GM12878 (cell line): ENCODE measurements around the gene TRANK1.

Source experiments
- JUNB ChIP-seq: IDR thresholded peaks from 2 replicates; pipeline ENCODE4 v1.6.1; 2016; ENCODE audit warnings: antibody characterized with exemption, mild to moderate bottlenecking
- MYC ChIP-seq: IDR thresholded peaks from 2 replicates; pipeline ENCODE4 v1.6.1; 2011; ENCODE audit warnings: mild to moderate bottlenecking, low read length, moderate library complexity, inconsistent platforms; ENCODE audit not compliant: insufficient read depth, insufficient replicate concordance, insufficient read length, severe bottlenecking
- PAX5 ChIP-seq: IDR thresholded peaks from 2 replicates; pipeline ENCODE4 v1.6.1; 2011; ENCODE audit warnings: low read depth, low read length, borderline replicate concordance
- POLR2A ChIP-seq: IDR thresholded peaks from 2 replicates; pipeline ENCODE4 v1.6.1; 2011; ENCODE audit warnings: low read depth, mild to moderate bottlenecking, low read length
- POLR2AphosphoS5 ChIP-seq: IDR thresholded peaks from 2 replicates; pipeline ENCODE4 v1.6.1; 2011; ENCODE audit warnings: mild to moderate bottlenecking, low read length, inconsistent platforms
- TCF7 ChIP-seq: IDR thresholded peaks from 2 replicates; pipeline ENCODE4 v1.6.1; 2014; ENCODE audit warnings: antibody characterized with exemption, borderline replicate concordance
- TF ChIP-seq, protein P1 (sequence below): IDR thresholded peaks from 2 replicates; pipeline ENCODE4 v1.6.1; 2011; ENCODE audit warnings: borderline replicate concordance, low read depth, mild to moderate bottlenecking, moderate library complexity, low read length; ENCODE audit not compliant: insufficient read depth, poor library complexity, severe bottlenecking
- TF ChIP-seq, protein P2 (sequence below), 3 experiments: IDR thresholded peaks in 2 of 3; conservative IDR thresholded peaks in 1 of 3; 2 replicates each; pipeline ENCODE4 v1.5.1; 2011; ENCODE audit warnings: low read depth in 3 of 3, low read length in 3 of 3, mild to moderate bottlenecking in 3 of 3, control low read depth in 2 of 3, moderate library complexity in 2 of 3, inconsistent platforms in 1 of 3, mixed read lengths in 1 of 3; ENCODE audit not compliant: control insufficient read depth in 2 of 3, insufficient read depth in 1 of 3; ENCODE audit errors: extremely low read depth in 1 of 3

DNA sequence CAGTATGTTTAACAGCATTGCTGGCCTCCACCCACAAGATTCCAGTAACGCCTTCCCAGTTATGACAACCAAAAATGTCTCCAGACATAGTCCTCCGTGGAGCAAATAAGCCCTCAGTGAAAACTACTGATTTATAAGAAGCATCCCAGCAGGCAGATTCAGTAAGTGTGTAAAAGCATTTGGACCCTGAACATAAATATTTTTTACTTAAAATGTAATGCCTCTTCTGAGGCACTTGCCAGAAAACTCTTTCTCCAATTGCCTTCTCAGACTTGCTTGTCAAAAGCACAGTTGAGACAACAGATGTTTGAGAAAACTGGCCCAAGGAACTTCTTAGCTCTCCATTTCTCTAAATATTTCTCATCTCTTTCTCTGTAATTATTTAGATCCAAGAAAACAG is 148.7 kb downstream of the TRANK1 start:
- TF ChIP-seq POLR2AphosphoS5 (no peak), JUNB (no peak), PAX5 (no peak), TCF7 (no peak), MYC (no peak), POLR2A (no peak)
- TF ChIP-seq, protein P1, sequence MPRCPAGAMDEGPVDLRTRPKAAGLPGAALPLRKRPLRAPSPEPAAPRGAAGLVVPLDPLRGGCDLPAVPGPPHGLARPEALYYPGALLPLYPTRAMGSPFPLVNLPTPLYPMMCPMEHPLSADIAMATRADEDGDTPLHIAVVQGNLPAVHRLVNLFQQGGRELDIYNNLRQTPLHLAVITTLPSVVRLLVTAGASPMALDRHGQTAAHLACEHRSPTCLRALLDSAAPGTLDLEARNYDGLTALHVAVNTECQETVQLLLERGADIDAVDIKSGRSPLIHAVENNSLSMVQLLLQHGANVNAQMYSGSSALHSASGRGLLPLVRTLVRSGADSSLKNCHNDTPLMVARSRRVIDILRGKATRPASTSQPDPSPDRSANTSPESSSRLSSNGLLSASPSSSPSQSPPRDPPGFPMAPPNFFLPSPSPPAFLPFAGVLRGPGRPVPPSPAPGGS: no peak
- TF ChIP-seq, protein P2, sequence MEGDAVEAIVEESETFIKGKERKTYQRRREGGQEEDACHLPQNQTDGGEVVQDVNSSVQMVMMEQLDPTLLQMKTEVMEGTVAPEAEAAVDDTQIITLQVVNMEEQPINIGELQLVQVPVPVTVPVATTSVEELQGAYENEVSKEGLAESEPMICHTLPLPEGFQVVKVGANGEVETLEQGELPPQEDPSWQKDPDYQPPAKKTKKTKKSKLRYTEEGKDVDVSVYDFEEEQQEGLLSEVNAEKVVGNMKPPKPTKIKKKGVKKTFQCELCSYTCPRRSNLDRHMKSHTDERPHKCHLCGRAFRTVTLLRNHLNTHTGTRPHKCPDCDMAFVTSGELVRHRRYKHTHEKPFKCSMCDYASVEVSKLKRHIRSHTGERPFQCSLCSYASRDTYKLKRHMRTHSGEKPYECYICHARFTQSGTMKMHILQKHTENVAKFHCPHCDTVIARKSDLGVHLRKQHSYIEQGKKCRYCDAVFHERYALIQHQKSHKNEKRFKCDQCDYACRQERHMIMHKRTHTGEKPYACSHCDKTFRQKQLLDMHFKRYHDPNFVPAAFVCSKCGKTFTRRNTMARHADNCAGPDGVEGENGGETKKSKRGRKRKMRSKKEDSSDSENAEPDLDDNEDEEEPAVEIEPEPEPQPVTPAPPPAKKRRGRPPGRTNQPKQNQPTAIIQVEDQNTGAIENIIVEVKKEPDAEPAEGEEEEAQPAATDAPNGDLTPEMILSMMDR (IDR thresholded peaks at IDR 0.05 in 2 of 3, conservative IDR thresholded peaks at IDR 0.05 in 1 of 3; ENCODE audit: control insufficient read depth in 2 of 3, extremely low read depth in 1 of 3, insufficient read depth in 1 of 3, low read depth in 3 of 3, low read length in 3 of 3): no peak
